Astrocyte of the spinal cord (primary cell): ENCODE results near the gene PROX1.

Experiments used
- DNase-seq: peaks from one replicate; pipeline ENCODE4 v3.0.0; 2011; ENCODE audit warnings: low read depth, low spot score
- H3K4me3 ChIP-seq: 2 replicates; pipeline ENCODE4 v1.5.1; 2011; ENCODE audit warnings: low read depth, mild to moderate bottlenecking, low read length, moderate library complexity
- in situ Hi-C: cut with HindIII; loops from 2 replicates; pipeline ENCODE4 v1.10.0; 2017; ENCODE audit warnings: low sequenced_read_pairs
- TF ChIP-seq, protein P1 (sequence below): IDR thresholded peaks from 2 replicates; pipeline ENCODE4 v1.5.1; 2012; ENCODE audit warnings: low read depth, mild to moderate bottlenecking, low read length, inconsistent platforms

PROX1 gene

DNA sequence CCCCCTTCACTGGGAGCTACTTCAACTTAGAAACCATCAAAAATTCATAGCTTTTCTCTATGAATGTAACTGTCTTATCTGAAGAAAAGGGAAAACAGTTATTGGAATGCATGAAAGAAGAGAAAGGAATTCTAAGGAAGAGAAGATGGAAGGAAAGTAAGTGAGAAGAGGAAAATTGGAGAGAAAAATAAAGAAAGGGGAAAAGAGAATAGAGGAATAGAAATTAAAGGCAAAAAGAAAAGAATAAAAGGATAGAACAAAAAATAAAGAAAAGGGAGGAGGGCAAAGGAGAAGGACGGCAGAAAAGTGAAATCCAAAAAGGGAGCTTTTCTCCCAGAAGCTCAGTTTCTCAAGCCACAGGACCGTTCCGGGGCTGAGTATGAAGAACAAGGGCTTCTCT is 9.9 kb upstream of the PROX1 start:
- TF ChIP-seq, protein P1, sequence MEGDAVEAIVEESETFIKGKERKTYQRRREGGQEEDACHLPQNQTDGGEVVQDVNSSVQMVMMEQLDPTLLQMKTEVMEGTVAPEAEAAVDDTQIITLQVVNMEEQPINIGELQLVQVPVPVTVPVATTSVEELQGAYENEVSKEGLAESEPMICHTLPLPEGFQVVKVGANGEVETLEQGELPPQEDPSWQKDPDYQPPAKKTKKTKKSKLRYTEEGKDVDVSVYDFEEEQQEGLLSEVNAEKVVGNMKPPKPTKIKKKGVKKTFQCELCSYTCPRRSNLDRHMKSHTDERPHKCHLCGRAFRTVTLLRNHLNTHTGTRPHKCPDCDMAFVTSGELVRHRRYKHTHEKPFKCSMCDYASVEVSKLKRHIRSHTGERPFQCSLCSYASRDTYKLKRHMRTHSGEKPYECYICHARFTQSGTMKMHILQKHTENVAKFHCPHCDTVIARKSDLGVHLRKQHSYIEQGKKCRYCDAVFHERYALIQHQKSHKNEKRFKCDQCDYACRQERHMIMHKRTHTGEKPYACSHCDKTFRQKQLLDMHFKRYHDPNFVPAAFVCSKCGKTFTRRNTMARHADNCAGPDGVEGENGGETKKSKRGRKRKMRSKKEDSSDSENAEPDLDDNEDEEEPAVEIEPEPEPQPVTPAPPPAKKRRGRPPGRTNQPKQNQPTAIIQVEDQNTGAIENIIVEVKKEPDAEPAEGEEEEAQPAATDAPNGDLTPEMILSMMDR: no peak
- in situ Hi-C loops: no loop called here
- no peak for DNase-seq
- H3K4me3 ChIP-seq: no peak overlapping the region

DNA sequence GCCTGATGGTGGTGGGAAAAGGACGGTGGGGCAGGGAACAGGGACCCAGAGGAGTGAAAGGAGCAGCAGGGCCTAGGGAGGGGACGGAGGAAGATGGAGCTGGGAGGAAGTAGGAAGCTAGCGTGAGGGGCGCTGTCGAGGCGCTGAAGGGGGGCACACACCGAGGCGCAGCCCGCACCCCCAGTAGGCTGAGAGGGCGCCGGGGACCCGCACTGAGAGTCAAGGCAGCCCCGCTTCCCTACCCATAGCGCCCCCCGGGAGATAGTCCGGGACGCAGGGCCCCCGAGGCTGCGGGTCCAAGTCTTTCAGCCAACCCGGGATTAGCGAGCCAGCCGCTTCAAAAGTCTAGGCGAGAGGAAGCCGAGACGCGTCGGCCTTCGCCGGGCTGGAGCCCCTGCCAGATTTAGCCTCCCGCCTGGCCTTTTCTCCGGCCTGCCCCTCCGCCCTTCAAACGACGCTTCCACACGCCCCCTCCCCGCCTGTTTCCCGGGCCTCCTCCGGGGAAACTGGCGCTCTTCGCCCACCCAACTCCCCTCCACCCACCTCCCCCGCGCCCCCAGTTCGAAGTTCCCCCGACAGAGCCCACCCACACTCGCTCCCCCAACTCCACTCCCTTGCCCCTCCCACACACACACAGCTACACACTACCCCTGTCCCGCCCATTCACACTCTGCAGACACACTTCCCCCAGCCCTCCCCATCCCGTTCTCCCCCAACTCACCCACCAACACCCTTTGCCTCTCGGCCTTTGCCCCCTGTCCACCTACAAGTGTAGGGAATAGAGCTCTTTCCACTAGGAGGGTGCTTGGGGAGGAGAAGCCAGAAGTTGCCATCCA is 7.8 kb upstream of the PROX1 start:
- no peak for DNase-seq
- TF ChIP-seq, protein P1: no peak
- no peak overlapping the region for H3K4me3 ChIP-seq
- in situ Hi-C loops: no loop called here

DNA sequence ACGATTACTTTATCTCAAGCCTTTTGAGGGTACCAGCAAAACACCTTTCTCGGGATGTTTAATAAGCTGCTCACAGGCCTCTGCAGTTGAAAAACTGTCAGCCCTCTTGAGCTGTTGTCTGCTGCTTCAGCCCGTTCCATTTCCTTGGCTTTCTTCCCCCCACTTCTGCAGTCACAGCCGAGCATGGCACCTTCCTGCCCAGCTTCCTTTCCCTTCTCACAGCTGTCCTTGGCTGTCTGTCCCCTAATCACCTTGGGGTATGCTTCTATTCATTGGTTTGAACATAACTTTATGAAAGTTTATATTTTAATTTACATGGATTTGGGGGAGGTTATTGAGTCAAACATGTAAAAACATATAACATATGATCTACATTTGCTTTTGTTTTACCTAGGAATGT is 6.9 kb upstream of the PROX1 start:
- TF ChIP-seq, protein P1: no peak
- DNase-seq: no peak
- H3K4me3 ChIP-seq: no peak overlapping the region
- in situ Hi-C loops: no loop called here

DNA sequence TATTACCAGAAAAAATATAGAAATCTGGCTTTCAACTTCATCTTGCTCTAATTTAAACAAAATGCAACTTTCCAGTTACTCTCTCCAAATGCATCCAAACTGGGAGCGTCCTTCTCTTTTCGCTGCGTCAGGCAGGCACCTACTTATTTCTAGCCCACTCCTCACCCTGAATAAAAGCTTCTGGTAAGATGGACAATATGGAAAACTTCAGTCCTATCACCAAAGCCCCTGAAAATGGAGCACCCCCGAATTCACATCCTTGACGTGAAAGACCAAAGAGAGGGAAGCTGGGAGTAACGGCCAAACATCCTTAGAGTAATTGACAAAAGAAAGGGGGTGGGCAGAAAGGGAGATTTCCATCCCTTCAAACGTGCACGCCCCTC is 5.5 kb upstream of the PROX1 start:
- no peak overlapping the region for H3K4me3 ChIP-seq
- TF ChIP-seq, protein P1: no peak
- DNase-seq: no peak
- in situ Hi-C loops: no loop called here

DNA sequence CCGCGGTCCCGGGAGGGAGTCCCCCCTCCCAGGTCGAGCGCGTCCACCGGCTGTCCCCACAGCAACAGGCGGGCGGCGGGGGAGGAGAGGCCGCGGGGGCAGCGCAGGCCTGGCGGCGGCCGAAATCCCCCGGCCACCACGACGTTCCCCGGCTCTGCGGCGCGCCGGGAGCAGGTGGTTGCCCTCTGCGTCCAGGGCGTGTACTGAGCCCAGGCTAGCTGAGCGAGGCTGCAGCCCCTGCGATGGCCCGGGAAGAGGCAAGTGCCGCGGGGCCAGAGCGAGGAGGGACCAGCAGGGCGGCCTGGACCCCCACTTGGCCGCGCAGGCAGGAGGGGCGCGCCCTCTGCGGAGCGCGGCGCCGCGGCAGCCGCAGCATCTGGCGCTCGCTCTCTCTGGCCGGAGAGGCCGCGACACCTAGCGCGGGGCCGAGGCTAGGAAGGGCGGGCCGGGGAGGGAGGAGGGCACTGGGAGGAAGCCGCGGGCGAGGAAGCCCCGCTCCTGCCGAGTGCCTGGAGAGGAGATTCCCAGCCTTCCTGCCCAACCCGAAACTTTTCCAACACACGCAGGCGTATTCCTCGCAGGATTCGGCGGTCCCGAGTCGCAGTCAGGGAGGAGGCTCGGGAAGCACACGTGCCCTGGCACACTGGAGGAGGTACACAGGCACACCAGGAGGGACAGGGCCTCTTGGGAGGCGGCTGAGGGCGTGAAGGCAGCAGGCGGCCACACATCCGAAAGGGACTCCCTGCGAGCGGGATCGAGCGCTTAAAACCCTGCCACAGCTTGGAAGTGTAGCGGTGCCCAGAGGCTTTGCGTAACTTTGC is 4.9 kb upstream of the PROX1 start:
- TF ChIP-seq, protein P1: no peak
- H3K4me3 ChIP-seq: peak overlapping the region; percentile 32
- DNase-seq: no peak
- in situ Hi-C loops: no loop called here

DNA sequence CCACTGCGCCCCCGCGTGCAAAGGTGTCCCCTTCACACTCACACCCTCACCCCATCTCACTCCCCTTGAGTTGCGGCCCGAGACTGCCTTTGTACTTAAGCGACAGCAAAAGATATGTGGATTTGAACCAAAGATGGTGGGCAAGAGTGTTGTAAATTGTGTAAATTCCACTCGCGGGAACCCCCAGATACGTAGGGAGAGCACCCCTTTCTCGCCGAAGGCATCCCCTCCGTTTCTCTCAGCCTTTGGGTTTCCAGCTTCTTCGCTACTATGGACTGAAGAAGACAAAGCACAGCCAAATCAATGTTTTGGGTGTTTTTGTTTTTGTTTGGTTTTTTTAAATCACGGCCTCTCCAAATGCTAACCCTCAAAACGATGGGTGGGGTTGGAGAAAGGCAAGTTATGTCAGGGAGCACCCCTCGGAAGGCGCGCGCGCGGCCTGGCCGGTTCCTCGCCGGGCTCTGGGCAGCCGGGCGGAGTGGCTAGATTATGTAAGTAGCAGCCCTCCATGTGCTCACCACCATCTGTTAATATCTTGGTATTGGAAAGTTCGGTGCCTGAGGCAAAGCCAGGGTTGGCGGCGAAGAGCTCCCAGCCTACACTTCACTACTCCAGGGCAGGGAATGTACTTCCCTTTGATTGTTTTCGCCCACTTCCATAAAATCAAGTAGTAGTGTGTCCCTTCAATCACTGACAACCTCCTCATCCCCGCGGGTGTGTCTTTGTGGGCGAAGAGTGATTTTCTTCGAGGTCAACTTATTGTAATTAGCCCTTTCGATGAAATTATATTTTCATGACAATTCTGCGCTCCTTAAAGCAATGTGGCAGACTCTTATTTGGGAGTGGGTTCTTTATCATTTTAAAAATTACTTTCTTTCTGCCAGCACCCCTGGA is 4.0 kb upstream of the PROX1 start:
- no peak for DNase-seq
- TF ChIP-seq, protein P1: no peak
- no peak overlapping the region for H3K4me3 ChIP-seq
- in situ Hi-C loops: no loop called here
